Activated CD8-positive, alpha-beta T cell treated with anti-CD3 and anti-CD28 coated beads, Interleukin-2, amount 10 ng/mL, durations not matched to agents 7 days and 5 days (primary cell): Measurements from ENCODE around the gene NAA15. TPM values are rescaled to one million over a fixed set of nuclear protein-coding genes. Genes with fewer than 3 reads are reported as not detected.
A peak's percentile ranks its signal among the peaks of the same experiment; 100 is the strongest.
"Not testable (repeated sequence)": the region's sequence is repeated elsewhere in the genome, so short reads cannot be mapped to it uniquely, and the experiment has no call there.

Source experiments
- ATAC-seq: fragments of 150-1000 bp; cut with Tn5 transposase; one replicate; pipeline ENCODE4 v1.10.0; 2021; ENCODE audit warnings: moderate library complexity
- CTCF ChIA-PET: fragments of 350-600 bp; sonication (Branson Sonifier 250); formaldehyde crosslinking; loops from one replicate; lab custom pipeline; 2021; ENCODE audit warnings: antibody characterized with exemption; lab: Charles Lee
- POLR2A ChIA-PET: fragments of 350-600 bp; sonication (Branson Sonifier 250); formaldehyde crosslinking; loops from one replicate; lab custom pipeline; 2021; ENCODE audit warnings: antibody characterized with exemption; lab: Charles Lee
- DNase-seq: peaks from one replicate; pipeline ENCODE4 v3.0.0-alpha.2; 2020
- H3K27ac Mint-ChIP-seq: one replicate; pipeline ENCODE4 v1.8.0; 2021; ENCODE audit warnings: mild to moderate bottlenecking, mixed read lengths
- H3K27me3 Mint-ChIP-seq: one replicate; pipeline ENCODE4 v1.8.0; 2021; ENCODE audit warnings: low read depth, mixed read lengths
- H3K36me3 Mint-ChIP-seq: one replicate; pipeline ENCODE4 v1.8.0; 2021; ENCODE audit warnings: low read depth, mixed read lengths
- H3K4me1 Mint-ChIP-seq: one replicate; pipeline ENCODE4 v1.8.0; 2021; ENCODE audit warnings: low read depth, mixed read lengths
- H3K4me3 Mint-ChIP-seq: one replicate; pipeline ENCODE4 v1.8.0; 2021; ENCODE audit warnings: mild to moderate bottlenecking, mixed read lengths
- H3K9me3 Mint-ChIP-seq: one replicate; pipeline ENCODE4 v1.8.0; 2022; ENCODE audit warnings: mixed read lengths; ENCODE audit not compliant: insufficient read depth
- total RNA-seq, 2 experiments: library from RNA; stranded (reverse); gene quantifications; one replicate each; pipeline ENCODE4 v1.2.3, GENCODE V29; 2021

Gene NAA15
- total RNA-seq, 2 experiments from 2014 or later: 61.2 to 66.2 TPM

DNA sequence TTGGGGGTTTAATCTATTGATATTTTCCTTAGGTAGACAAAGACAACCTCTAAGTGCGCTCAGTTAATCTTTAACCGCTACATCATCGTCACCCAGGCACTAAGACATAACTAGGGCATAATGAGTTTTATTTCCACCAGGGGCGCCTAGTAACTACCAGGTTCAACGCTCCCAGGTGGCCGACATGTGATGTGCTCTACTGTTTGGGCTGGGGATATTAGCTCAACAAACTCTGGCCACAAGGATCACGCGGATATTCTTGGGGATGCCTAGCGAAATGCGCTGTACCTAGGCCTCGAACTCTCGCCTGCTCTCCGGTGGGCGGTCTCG lies 151.7 kb downstream of the NAA15 start:
- Mint-ChIP-seq H3K27me3 (no peaks in the 10 kb centered on the region), H3K27ac (peak overlapping the region; percentile 98), H3K4me3 (peak overlapping the region; percentile 89), H3K9me3 (no peaks in the 10 kb centered on the region), H3K4me1 (peaks cover 50% of the 10 kb centered on the region), H3K36me3 (peaks cover 6% of the 10 kb centered on the region)
- POLR2A ChIA-PET: interaction anchor here (0.7 to 1.5 kb wide), 5 partner anchors 34 to 433 kb away, joined by 3 to 8 read pairs (median 3); partner anchors contain the start of gene NAA15
- CTCF ChIA-PET: interaction anchor here (0.6 to 2.0 kb wide), 12 partner anchors 15 to 152 kb away, joined by 3 to 6 read pairs (median 4); partner anchors contain the start of genes NAA15 and SETD7
- DNase-seq: peak; percentile 83
- ATAC-seq: peak; percentile 58

GRCh38 chr4:139453371-139454110 lies 152.2 kb downstream of the NAA15 start:
- no peaks in the 10 kb centered on the region for H3K9me3 Mint-ChIP-seq
- DNase-seq: peak; percentile 98
- peak; percentile 92 for ATAC-seq
- H3K36me3 Mint-ChIP-seq: peaks cover 6% of the 10 kb centered on the region
- CTCF ChIA-PET: interaction anchor here (0.6 to 2.0 kb wide), 12 partner anchors 15 to 152 kb away, joined by 3 to 6 read pairs (median 4); partner anchors contain the start of genes NAA15 and SETD7
- H3K27ac Mint-ChIP-seq: peak overlapping the region; percentile 98
- H3K4me1 Mint-ChIP-seq: peaks cover 55% of the 10 kb centered on the region
- no peaks in the 10 kb centered on the region for H3K27me3 Mint-ChIP-seq
- POLR2A ChIA-PET: interaction anchor here (0.6 to 1.5 kb wide), 8 partner anchors 35 to 433 kb away, joined by 3 to 8 read pairs (median 3); partner anchors contain the start of genes NAA15 and SETD7
- peak overlapping the region; percentile 89 for H3K4me3 Mint-ChIP-seq

- ATAC-seq: peak; percentile 4
- ChIA-PET POLR2A (interaction anchor here (0.6 to 1.5 kb wide), 5 partner anchors 49 to 431 kb away, joined by 3 to 8 read pairs (median 3); partner anchors contain the start of genes NAA15 and SETD7), CTCF (no interaction called here)
- peaks cover 6% of the 10 kb centered on the region for H3K36me3 Mint-ChIP-seq
- H3K27me3 Mint-ChIP-seq: no peaks in the 10 kb centered on the region
- H3K4me3 Mint-ChIP-seq: peak within 1 kb of the TSS; percentile 89
- peaks cover 59% of the 10 kb centered on the region for H3K4me1 Mint-ChIP-seq
- no peaks in the 10 kb centered on the region for H3K9me3 Mint-ChIP-seq
- DNase-seq: no peak
- H3K27ac Mint-ChIP-seq: peak within 1 kb of the TSS; percentile 98
These were observed 153.1 kb downstream of the NAA15 start, which contains the start of gene RAB33B for GRCh38 chr4:139454111-139455045. TSS of gene RAB33B (plus strand) at chr4:139454121. CDS start at chr4:139454196, 75 bp downstream.

GRCh38 chr4:139455126-139455538 lies 153.8 kb downstream of the NAA15 start:
- DNase-seq (no peak), ATAC-seq (no peak)
- H3K27ac Mint-ChIP-seq: no peak overlapping the region
- H3K4me1 Mint-ChIP-seq: peaks cover 63% of the 10 kb centered on the region
- H3K4me3 Mint-ChIP-seq: peak overlapping the region; percentile 89
- peaks cover 6% of the 10 kb centered on the region for H3K36me3 Mint-ChIP-seq
- POLR2A ChIA-PET: no interaction called here
- CTCF ChIA-PET: interaction anchor here (1.1 kb wide), 1 partner anchor 39 kb away, joined by 4 read pairs; no protein-coding TSS in a partner anchor
- H3K27me3 Mint-ChIP-seq: no peaks in the 10 kb centered on the region
- H3K9me3 Mint-ChIP-seq: no peaks in the 10 kb centered on the region

DNA sequence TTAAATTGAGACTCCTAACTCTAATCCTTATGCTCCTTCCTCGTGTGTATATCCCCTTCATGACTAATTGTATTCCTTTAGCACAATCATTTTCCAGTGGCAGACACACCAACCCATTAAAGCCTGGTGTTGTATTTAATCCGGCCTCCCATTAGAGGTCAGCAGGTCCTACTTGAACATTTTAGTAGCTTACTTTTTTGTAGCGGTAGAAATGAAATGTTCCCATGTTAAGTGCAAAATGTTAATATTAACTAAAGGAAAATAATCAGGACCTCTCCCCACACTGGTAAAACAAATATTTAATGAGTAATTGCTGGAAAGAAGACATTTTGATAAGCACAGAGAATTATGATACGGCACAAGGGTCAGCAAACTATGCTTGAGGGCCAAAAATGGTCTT lies 156.0 kb downstream of the NAA15 start:
- CTCF ChIA-PET: interaction anchor here (1.0 to 1.5 kb wide), 3 partner anchors 17 to 427 kb away, joined by 3 to 5 read pairs (median 3); no protein-coding TSS in a partner anchor
- no peak for DNase-seq
- no peak for ATAC-seq
- no peaks in the 10 kb centered on the region for H3K27me3 Mint-ChIP-seq
- no peak overlapping the region for H3K27ac Mint-ChIP-seq
- H3K4me3 Mint-ChIP-seq: no peak overlapping the region
- H3K4me1 Mint-ChIP-seq: peaks cover 55% of the 10 kb centered on the region
- peaks cover 8% of the 10 kb centered on the region for H3K36me3 Mint-ChIP-seq
- H3K9me3 Mint-ChIP-seq: no peaks in the 10 kb centered on the region
- POLR2A ChIA-PET: no interaction called here

DNA sequence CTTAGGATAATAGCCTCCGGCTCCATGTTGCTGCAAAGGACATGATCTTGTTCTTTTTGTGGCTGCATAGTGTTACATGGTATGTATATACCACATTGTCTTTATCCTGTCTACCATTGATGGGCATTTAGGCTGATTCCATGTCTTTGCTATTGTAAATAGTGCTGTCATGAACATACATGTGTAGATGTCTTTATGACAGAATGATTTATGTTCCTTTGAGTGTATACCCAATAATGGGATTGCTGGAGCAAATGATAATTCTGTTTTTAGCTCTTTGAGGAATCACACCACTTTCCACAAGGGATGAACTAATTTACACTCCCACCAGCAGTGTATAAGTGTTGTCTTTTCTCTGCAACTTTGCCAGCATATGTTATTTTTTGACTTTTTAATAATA lies 157.2 kb downstream of the NAA15 start:
- no peaks in the 10 kb centered on the region for H3K27me3 Mint-ChIP-seq
- peaks cover 9% of the 10 kb centered on the region for H3K36me3 Mint-ChIP-seq
- ChIA-PET CTCF (no interaction called here), POLR2A (no interaction called here)
- H3K9me3 Mint-ChIP-seq: no peaks in the 10 kb centered on the region
- no peak for ATAC-seq
- H3K4me1 Mint-ChIP-seq: peaks cover 48% of the 10 kb centered on the region
- no peak overlapping the region for H3K4me3 Mint-ChIP-seq
- no peak for DNase-seq
- no peak overlapping the region for H3K27ac Mint-ChIP-seq

DNA sequence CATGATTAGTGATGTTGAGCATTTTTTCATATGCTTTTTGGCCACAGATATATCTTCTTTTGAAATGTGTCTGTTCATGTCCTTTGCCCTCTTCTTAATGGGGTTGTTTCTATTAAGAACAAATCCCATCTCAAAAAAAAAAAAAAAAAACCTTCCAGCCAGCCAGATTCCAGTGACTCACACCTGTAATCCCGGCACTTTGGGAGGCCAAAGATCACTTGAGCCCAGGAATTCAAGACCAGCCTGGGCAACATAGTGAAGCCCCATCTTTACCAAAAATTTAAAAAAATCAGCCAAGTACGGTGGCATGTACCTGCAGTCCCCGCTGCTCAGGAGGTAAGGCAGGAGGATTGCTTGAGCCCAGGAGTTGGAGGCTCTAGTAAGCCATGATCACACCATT lies 157.7 kb downstream of the NAA15 start:
- Mint-ChIP-seq H3K27ac (no peak overlapping the region), H3K4me3 (no peak overlapping the region), H3K36me3 (peaks cover 10% of the 10 kb centered on the region), H3K4me1 (peaks cover 48% of the 10 kb centered on the region), H3K9me3 (peaks cover 3% of the 10 kb centered on the region), H3K27me3 (no peaks in the 10 kb centered on the region)
- ChIA-PET POLR2A (no interaction called here), CTCF (no interaction called here)
- ATAC-seq (no peak), DNase-seq (no peak)

- Mint-ChIP-seq H3K9me3 (peaks cover 4% of the 10 kb centered on the region), H3K4me1 (peaks cover 35% of the 10 kb centered on the region), H3K27me3 (no peaks in the 10 kb centered on the region), H3K27ac (no peak overlapping the region), H3K36me3 (peaks cover 18% of the 10 kb centered on the region), H3K4me3 (no peak overlapping the region)
- DNase-seq: no peak
- ChIA-PET POLR2A (no interaction called here), CTCF (interaction anchor here (0.7 kb wide), 1 partner anchor 443 kb away, joined by 3 read pairs; no protein-coding TSS in a partner anchor)
- ATAC-seq: no peak
These were observed 159.3 kb downstream of the NAA15 start for GRCh38 chr4:139460565-139460964.

GRCh38 chr4:139461022-139461628 lies 159.8 kb downstream of the NAA15 start:
- DNase-seq: no peak
- no peak for ATAC-seq
- Mint-ChIP-seq H3K4me1 (peaks cover 31% of the 10 kb centered on the region), H3K4me3 (no peak overlapping the region), H3K9me3 (peaks cover 4% of the 10 kb centered on the region), H3K27me3 (no peaks in the 10 kb centered on the region), H3K36me3 (peaks cover 18% of the 10 kb centered on the region), H3K27ac (no peak overlapping the region)
- CTCF ChIA-PET: no interaction called here
- POLR2A ChIA-PET: no interaction called here

- DNase-seq, H3K4me1 Mint-ChIP-seq, ATAC-seq, H3K4me3 Mint-ChIP-seq, H3K27ac Mint-ChIP-seq, H3K27me3 Mint-ChIP-seq, CTCF ChIA-PET, POLR2A ChIA-PET: not testable (repeated sequence)
- H3K9me3 Mint-ChIP-seq: peaks cover 20% of the 10 kb centered on the region
- peaks cover 31% of the 10 kb centered on the region for H3K36me3 Mint-ChIP-seq
These were observed 163.2 kb downstream of the NAA15 start for GRCh38 chr4:139464512-139464911.

DNA sequence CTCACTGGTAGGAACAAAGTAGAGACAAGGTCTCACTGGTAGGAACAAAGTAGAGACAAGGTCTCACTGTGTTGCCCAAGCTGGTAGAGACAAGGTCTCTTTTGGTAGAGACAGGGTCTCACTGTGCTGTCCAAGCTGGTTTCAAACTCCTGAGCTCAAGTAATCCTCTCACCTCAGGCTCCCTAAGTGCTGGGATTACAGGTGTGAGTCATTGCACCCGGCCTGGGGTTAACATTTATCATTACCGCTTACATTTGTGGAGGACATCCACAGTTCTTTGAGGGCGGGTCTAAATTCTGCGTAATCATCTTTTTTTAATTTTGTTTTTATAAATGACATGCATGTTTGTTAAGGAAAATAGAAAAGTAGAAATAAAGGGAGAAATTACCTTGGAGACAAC lies 164.6 kb downstream of the NAA15 start:
- H3K36me3 Mint-ChIP-seq: peaks cover 34% of the 10 kb centered on the region
- CTCF ChIA-PET: interaction anchor here (0.6 kb wide), 1 partner anchor 27 kb away, joined by 3 read pairs; no protein-coding TSS in a partner anchor
- H3K4me3 Mint-ChIP-seq: no peak overlapping the region
- ATAC-seq: no peak
- POLR2A ChIA-PET: no interaction called here
- no peak for DNase-seq
- H3K9me3 Mint-ChIP-seq: peaks cover 22% of the 10 kb centered on the region
- no peaks in the 10 kb centered on the region for H3K27me3 Mint-ChIP-seq
- peaks cover 1% of the 10 kb centered on the region for H3K4me1 Mint-ChIP-seq
- H3K27ac Mint-ChIP-seq: no peak overlapping the region
